Measurements from ENCODE around the gene HOMER1.

DNA sequence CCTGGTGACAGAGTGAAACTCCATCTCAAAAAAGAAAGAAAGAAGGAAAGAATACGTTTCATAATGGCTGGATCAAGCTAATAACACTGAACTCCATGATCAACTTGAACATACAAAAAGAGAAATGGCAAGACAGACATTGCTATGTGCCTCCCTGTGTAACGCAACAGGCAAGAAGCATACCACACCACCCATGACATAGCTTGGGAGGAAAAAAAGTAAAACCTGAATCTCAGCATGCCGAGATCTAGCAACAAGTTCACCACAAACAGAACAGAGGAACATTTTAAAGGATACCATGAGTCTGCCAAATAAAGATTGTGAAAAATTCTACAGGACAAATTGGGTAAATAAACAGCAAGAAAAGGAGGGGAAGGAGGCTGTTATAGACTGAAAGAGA lies 26.7 kb downstream of the HOMER1 start:
- TF ChIP-seq EZH2 (IDR thresholded peaks at IDR 0.05): no peak
- no peak for TF ChIP-seq POLR2AphosphoS5 (IDR thresholded peaks at IDR 0.05; ENCODE audit: borderline replicate concordance, low read depth, low read length)
- TF ChIP-seq FOXP2 (optimal IDR thresholded peaks at IDR 0.05; ENCODE audit: control extremely low read depth, extremely low read length, insufficient read depth): no peak
